Gastroesophageal sphincter (tissue), 3 donors: Measurements from ENCODE around the gene ZNF157.

Experiments used
- CTCF ChIP-seq, 4 experiments: fragments of 200-600 bp in 2 of 4; fragments of 450-650 bp in 2 of 4; sonication (generic) in 1 of 4; IDR thresholded peaks; one replicate each; pipeline ENCODE4 v1.5.1; 2017 to 2019; ENCODE audit warnings: antibody characterized with exemption in 4 of 4, mild to moderate bottlenecking in 2 of 4, moderate library complexity in 2 of 4
- POLR2A ChIP-seq, 2 donors: fragments of 450-650 bp; IDR thresholded peaks; one replicate each; pipeline ENCODE4 v1.6.1; 2017; ENCODE audit warnings: antibody characterized with exemption in 2 of 2, mild to moderate bottlenecking in 2 of 2, moderate library complexity in 1 of 2

- no peak for TF ChIP-seq CTCF (IDR thresholded peaks at IDR 0.05)
- TF ChIP-seq POLR2A (IDR thresholded peaks at IDR 0.05), result no peak
Observed at GRCh38 chrX:47446431-47446830, 76.1 kb downstream of the ZNF157 start.
